ENCODE measurements around the gene AASDHPPT. TPM values are rescaled to one million over a fixed set of nuclear protein-coding genes. Genes with fewer than 3 reads are reported as not detected.

The AASDHPPT gene
- total and polyA plus RNA-seq, 8 donors = 3.5 to 60.1 (median 19.7) TPM

GRCh38 chr11:106061954-106062949 lies 15.2 kb upstream of the AASDHPPT start:
- Histone ChIP-seq H3K4me1 (no peaks in the 10 kb centered on the region), H3K4me3 (no peak overlapping the region), H3K36me3 (peaks cover 0 to 14% (median 11%) of the 10 kb centered on the region in 4 donors), H3K27me3 (no peaks in the 10 kb centered on the region), H3K9me3 (no peaks in the 10 kb centered on the region), H3K27ac (no peak overlapping the region)
- intact Hi-C loops (cut with DNase I; ENCODE audit: low total_unique reads) = no loop called here
- no peak for DNase-seq
- 83 to 100% (median 100%) methylated on average over 1 of the region's 1 CpG for WGBS, 5 donors
- TF ChIP-seq POLR2AphosphoS5 (IDR thresholded peaks at IDR 0.05) (no peak), EP300 (IDR thresholded peaks at IDR 0.05) (no peak), POLR2A (IDR thresholded peaks at IDR 0.05) (no peak), CTCF (IDR thresholded peaks at IDR 0.05) (no peak)

GRCh38 chr11:106063009-106063408 lies 14.5 kb upstream of the AASDHPPT start:
- H3K4me3 ChIP-seq = no peak overlapping the region
- peaks cover 0 to 13% (median 8%) of the 10 kb centered on the region in 4 donors for H3K36me3 ChIP-seq
- H3K27me3 ChIP-seq = no peaks in the 10 kb centered on the region
- DNase-seq = no peak
- TF ChIP-seq EP300 (IDR thresholded peaks at IDR 0.05) (no peak), POLR2A (IDR thresholded peaks at IDR 0.05) (no peak), POLR2AphosphoS5 (IDR thresholded peaks at IDR 0.05) (no peak), CTCF (IDR thresholded peaks at IDR 0.05) (no peak)
- H3K4me1 ChIP-seq = no peaks in the 10 kb centered on the region
- intact Hi-C loops (cut with DNase I; ENCODE audit: low total_unique reads) = no loop called here
- H3K9me3 ChIP-seq = no peaks in the 10 kb centered on the region
- H3K27ac ChIP-seq = no peak overlapping the region

GRCh38 chr11:106070606-106071005 lies 6.9 kb upstream of the AASDHPPT start:
- Histone ChIP-seq H3K27me3 (no peaks in the 10 kb centered on the region), H3K9me3 (no peaks in the 10 kb centered on the region), H3K27ac (no peak overlapping the region), H3K4me3 (no peak overlapping the region), H3K4me1 (peaks cover 0 to 5% (median 2%) of the 10 kb centered on the region in 4 donors), H3K36me3 (peaks cover 0 to 5% (median 0%) of the 10 kb centered on the region in 4 donors)
- intact Hi-C loops (cut with DNase I; ENCODE audit: low total_unique reads) = no loop called here
- TF ChIP-seq CTCF (IDR thresholded peaks at IDR 0.05) (no peak), EP300 (IDR thresholded peaks at IDR 0.05) (no peak), POLR2A (IDR thresholded peaks at IDR 0.05) (no peak), POLR2AphosphoS5 (IDR thresholded peaks at IDR 0.05) (no peak)
- no peak for DNase-seq
- 92 to 96% (median 93%) methylated on average over 3 of the region's 3 CpGs for WGBS, 5 donors

DNA sequence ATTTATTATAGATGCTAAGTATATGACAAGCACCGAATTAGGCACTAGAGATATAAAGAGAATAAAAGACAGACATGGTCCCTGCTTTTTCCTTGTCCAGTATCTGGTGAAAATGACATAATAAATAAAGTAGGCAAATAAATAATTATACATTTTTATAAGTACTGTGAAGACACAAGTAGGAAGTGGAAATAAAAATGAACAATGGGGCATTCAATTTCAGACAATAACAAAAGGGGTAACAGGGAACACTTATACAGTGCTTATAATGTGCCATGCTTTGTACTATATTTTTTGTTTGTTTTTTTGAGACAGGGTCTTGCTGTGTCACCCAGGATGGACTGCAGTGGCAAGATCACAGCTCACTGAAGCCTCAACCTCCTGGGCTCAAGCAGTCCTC lies 4.7 kb upstream of the AASDHPPT start:
- intact Hi-C loops (cut with DNase I; ENCODE audit: low total_unique reads) = no loop called here
- Histone ChIP-seq H3K4me1 (peaks cover 3 to 14% (median 8%) of the 10 kb centered on the region in 4 donors), H3K4me3 (no peak overlapping the region), H3K36me3 (no peaks in the 10 kb centered on the region), H3K27ac (no peak overlapping the region), H3K9me3 (no peaks in the 10 kb centered on the region), H3K27me3 (no peaks in the 10 kb centered on the region)
- 76 to 84% (median 78%) methylated on average over 1 of the region's 1 CpG for WGBS, 5 donors
- TF ChIP-seq EP300 (IDR thresholded peaks at IDR 0.05) = no peak
- TF ChIP-seq CTCF (IDR thresholded peaks at IDR 0.05) = no peak
- no peak for TF ChIP-seq POLR2A (IDR thresholded peaks at IDR 0.05)
- no peak for TF ChIP-seq POLR2AphosphoS5 (IDR thresholded peaks at IDR 0.05)
- DNase-seq = no peak

Data from stomach (tissue), 9 donors.